ENCODE results near the gene RING1.

- TF ChIP-seq CTCF (IDR thresholded peaks at IDR 0.05): no peak
- TF ChIP-seq EZH2 (IDR thresholded peaks at IDR 0.05): no peak
Observed at GRCh38 chr6:33243476-33243875, 35.2 kb downstream of the RING1 start.

Measured in neural progenitor cell (in vitro differentiated cells).